ENCODE measurements around the gene TSPAN2. TPM values are rescaled to one million over a fixed set of nuclear protein-coding genes. Genes with fewer than 3 reads are reported as not detected.
A peak's percentile ranks its signal among the peaks of the same experiment; 100 is the strongest.

Gene TSPAN2
- total RNA-seq, 1 donor from 2014 or later: 0.91 TPM

GRCh38 chr1:115059316-115059715 lies 30.0 kb downstream of the TSPAN2 start:
- Mint-ChIP-seq H3K4me3 (no peak overlapping the region), H3K27ac (no peak overlapping the region), H3K9me3 (peaks cover 4% of the 10 kb centered on the region), H3K36me3 (ENCODE audit: low read depth) (no peaks in the 10 kb centered on the region), H3K4me1 (peaks cover 16% of the 10 kb centered on the region), H3K27me3 (peaks cover 2% of the 10 kb centered on the region)
- no peak for DNase-seq
- POLR2A ChIA-PET: no interaction called here
- TF ChIP-seq, protein P1, sequence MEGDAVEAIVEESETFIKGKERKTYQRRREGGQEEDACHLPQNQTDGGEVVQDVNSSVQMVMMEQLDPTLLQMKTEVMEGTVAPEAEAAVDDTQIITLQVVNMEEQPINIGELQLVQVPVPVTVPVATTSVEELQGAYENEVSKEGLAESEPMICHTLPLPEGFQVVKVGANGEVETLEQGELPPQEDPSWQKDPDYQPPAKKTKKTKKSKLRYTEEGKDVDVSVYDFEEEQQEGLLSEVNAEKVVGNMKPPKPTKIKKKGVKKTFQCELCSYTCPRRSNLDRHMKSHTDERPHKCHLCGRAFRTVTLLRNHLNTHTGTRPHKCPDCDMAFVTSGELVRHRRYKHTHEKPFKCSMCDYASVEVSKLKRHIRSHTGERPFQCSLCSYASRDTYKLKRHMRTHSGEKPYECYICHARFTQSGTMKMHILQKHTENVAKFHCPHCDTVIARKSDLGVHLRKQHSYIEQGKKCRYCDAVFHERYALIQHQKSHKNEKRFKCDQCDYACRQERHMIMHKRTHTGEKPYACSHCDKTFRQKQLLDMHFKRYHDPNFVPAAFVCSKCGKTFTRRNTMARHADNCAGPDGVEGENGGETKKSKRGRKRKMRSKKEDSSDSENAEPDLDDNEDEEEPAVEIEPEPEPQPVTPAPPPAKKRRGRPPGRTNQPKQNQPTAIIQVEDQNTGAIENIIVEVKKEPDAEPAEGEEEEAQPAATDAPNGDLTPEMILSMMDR (IDR thresholded peaks at IDR 0.05): no peak
- ATAC-seq (ENCODE audit: low read depth): no peak
- intact Hi-C loops (cut with micrococcal nuclease): no loop called here
- CTCF ChIA-PET: interaction anchor here (1.2 kb wide), 1 partner anchor 54 kb away, joined by 3 read pairs; no protein-coding TSS in a partner anchor

GRCh38 chr1:115057661-115058254 lies 31.5 kb downstream of the TSPAN2 start:
- H3K27me3 Mint-ChIP-seq: peaks cover 2% of the 10 kb centered on the region
- H3K9me3 Mint-ChIP-seq: no peaks in the 10 kb centered on the region
- TF ChIP-seq, protein P1 (IDR thresholded peaks at IDR 0.05): no peak
- intact Hi-C loops (cut with micrococcal nuclease): no loop called here
- ChIA-PET CTCF (interaction anchor here (1.7 kb wide), 1 partner anchor 8 kb away, joined by 4 read pairs; no protein-coding TSS in a partner anchor), POLR2A (no interaction called here)
- DNase-seq (no peak), ATAC-seq (ENCODE audit: low read depth) (no peak)
- no peaks in the 10 kb centered on the region for H3K36me3 Mint-ChIP-seq (ENCODE audit: low read depth)
- no peak overlapping the region for H3K4me3 Mint-ChIP-seq
- H3K27ac Mint-ChIP-seq: no peak overlapping the region
- H3K4me1 Mint-ChIP-seq: peaks cover 7% of the 10 kb centered on the region

GRCh38 chr1:115056395-115056798 lies 32.9 kb downstream of the TSPAN2 start:
- no peak for DNase-seq
- no peaks in the 10 kb centered on the region for H3K9me3 Mint-ChIP-seq
- POLR2A ChIA-PET: no interaction called here
- intact Hi-C loops (cut with micrococcal nuclease): no loop called here
- no peaks in the 10 kb centered on the region for H3K36me3 Mint-ChIP-seq (ENCODE audit: low read depth)
- H3K27ac Mint-ChIP-seq: no peak overlapping the region
- no peaks in the 10 kb centered on the region for H3K4me1 Mint-ChIP-seq
- no peak overlapping the region for H3K4me3 Mint-ChIP-seq
- H3K27me3 Mint-ChIP-seq: peaks cover 2% of the 10 kb centered on the region
- no peak for ATAC-seq (ENCODE audit: low read depth)
- CTCF ChIA-PET: interaction anchor here (1.7 kb wide), 1 partner anchor 9 kb away, joined by 4 read pairs; no protein-coding TSS in a partner anchor
- TF ChIP-seq, protein P1 (IDR thresholded peaks at IDR 0.05): no peak

GRCh38 chr1:115052454-115053083 lies 36.7 kb downstream of the TSPAN2 start:
- POLR2A ChIA-PET: no interaction called here
- intact Hi-C loops (cut with micrococcal nuclease): loop anchor here (1.0 to 5.0 kb wide), 4 partner anchors 60 to 1074 kb away; no protein-coding TSS in a partner anchor
- CTCF ChIA-PET: interaction anchor here (0.6 to 2.5 kb wide), 14 partner anchors 9 to 1074 kb away, joined by 3 to 15 read pairs (median 4); partner anchors contain the start of gene OLFML3
- Mint-ChIP-seq H3K36me3 (ENCODE audit: low read depth) (no peaks in the 10 kb centered on the region), H3K27me3 (peaks cover 2% of the 10 kb centered on the region), H3K9me3 (no peaks in the 10 kb centered on the region), H3K4me3 (no peak overlapping the region), H3K27ac (no peak overlapping the region), H3K4me1 (no peaks in the 10 kb centered on the region)
- DNase-seq: no peak
- peak; percentile 75 for ATAC-seq (ENCODE audit: low read depth)
- TF ChIP-seq, protein P1 (IDR thresholded peaks at IDR 0.05): peak; percentile 93

GRCh38 chr1:115051850-115052249 lies 37.5 kb downstream of the TSPAN2 start:
- TF ChIP-seq, protein P1 (IDR thresholded peaks at IDR 0.05): no peak
- intact Hi-C loops (cut with micrococcal nuclease): loop anchor here (1.0 to 5.0 kb wide), 4 partner anchors 60 to 1074 kb away; no protein-coding TSS in a partner anchor
- Mint-ChIP-seq H3K36me3 (ENCODE audit: low read depth) (no peaks in the 10 kb centered on the region), H3K4me1 (no peaks in the 10 kb centered on the region), H3K27ac (no peak overlapping the region), H3K4me3 (no peak overlapping the region), H3K9me3 (no peaks in the 10 kb centered on the region), H3K27me3 (peaks cover 2% of the 10 kb centered on the region)
- POLR2A ChIA-PET: no interaction called here
- CTCF ChIA-PET: interaction anchor here (1.2 to 2.5 kb wide), 3 partner anchors 20 to 72 kb away, joined by 4 to 15 read pairs (median 5); no protein-coding TSS in a partner anchor
- ATAC-seq (ENCODE audit: low read depth) (no peak), DNase-seq (no peak)

Data from activated B cell treated with CpG ODN at 0.5 μM for 24 hours (primary cell).